HG02623 (cell line): Measurements from ENCODE around the gene ZC3H12C.

Experiments
- ATAC-seq: cut with Tn5 transposase; IDR thresholded peaks from one replicate; pipeline ENCODE4 v1.9.1; 2021; ENCODE audit warnings: moderate library complexity; ENCODE audit not compliant: unreplicated experiment

The ZC3H12C gene

DNA sequence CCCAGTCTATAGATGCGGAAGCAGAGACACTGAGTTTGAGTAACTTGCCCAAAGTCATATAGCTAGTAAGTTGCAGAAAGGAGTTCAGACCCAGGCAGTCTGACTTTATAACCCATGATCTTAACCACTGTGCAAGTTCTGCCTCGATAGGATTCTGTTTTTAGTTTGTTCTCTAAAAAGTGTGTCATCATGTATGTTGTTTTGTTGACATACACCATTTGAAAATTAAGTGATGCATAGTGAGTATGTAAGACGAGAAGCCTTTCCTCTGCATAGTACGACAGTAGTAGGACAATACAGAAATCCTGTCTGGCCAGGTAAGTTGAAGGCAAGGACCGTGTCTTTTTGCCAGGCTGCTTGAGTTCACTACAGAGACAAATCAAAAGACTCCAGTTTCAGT lies 3.3 kb downstream of the ZC3H12C start:
- no peak for ATAC-seq

DNA sequence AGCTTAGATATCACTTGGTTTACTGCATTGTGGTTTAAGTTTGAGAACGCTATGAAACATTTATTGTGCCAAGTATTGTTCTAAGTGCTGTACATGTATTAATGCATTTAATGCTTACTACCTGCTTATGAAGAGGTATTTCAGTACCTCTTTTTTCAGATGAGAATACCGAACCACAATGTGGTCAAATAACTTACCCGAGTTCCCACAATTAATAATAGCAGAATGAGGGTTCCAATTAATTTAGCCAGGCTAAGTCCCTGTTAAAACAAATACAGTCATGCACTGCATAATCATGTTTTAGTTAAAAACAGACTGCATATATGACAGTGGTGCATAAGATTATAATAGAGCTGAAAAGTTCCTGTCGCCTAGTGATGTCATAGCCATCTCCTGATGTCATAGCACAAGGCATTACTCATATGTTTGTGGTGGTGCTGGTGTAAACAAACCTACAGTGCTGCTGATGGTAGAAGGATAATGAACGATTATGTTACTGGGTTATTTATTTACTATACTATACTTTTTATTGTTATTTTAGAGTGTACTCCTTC lies 4.3 kb downstream of the ZC3H12C start:
- ATAC-seq = no peak

DNA sequence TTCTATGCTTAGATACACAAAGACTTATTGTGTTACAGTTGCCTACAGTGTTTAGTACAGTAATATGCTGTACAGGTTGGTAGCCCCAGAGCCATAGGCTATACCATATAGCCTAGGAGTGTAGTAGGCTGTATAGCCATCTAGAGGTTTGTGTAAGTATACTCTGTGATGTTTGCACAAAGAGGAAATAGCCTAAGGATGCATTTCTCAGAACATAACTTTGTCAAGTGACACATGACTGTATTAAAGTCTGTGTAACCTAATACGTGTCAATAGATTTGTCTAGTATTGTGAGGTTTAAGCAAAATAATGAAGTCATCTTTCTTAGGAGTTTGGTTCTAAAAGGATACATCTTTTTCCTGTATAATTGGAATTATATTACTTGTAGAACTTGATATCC lies 5.5 kb downstream of the ZC3H12C start:
- ATAC-seq = peak; percentile 43

DNA sequence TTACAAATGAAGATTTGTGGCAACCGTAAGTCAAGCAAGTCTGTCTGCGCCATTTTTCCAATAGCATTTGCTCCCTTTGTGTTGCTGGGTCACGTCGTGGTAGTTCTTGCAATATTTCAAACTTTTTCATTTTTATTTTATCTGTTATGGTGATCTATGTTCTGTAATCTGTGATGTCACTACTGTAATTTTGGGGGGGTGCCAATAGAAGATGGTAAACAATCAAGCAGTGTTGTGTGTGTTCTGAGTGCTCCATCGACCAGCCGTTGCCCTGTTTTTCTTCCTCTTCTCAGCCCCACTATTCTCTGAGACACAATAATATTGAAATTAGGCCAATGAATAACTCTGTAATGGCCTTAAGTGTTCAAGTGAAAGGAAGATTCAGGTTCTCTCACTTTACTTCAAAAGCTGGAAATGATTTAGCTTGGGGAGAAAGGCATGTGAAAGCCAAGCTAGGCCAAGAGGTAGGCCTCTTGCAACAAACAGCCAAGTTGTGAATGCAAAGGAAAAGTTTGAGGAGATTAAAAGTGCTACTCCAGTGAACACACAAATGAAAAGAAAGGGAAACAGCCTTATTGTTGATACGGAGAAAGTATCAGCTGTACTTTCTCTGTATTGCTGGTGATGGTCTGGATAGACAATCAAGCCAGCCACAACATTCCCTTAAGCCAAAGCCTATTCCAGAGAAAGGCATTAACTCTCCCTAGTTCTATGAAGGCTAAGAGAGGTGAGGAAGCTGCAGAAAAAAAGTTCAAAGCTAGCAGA lies 7.5 kb downstream of the ZC3H12C start:
- ATAC-seq = no peak

DNA sequence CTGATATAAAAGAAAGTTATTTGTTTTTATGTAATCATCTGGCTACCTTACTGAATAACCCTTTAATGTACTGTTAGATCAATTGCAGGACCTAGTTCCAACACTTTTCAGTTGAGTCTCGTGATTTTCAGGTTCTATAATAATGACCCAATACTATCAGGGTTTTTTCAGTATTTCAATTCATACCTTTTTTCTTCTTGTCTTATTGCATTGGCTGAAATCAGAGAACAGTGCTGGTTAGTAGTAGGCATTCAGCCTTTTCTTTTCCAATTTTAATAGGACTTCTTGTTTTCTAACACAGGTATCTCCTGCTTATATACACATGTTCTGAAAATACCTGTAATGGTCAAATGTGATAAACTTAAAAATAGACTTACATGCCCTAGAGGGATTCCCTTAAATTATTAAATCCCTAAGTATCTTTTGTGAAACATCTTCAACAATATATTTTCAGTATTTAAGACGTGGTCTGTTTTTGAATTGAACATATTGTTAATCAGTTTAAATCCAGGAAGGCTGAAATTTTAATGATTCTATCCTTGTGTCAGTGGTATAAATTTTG lies 13.6 kb downstream of the ZC3H12C start:
- ATAC-seq = no peak

DNA sequence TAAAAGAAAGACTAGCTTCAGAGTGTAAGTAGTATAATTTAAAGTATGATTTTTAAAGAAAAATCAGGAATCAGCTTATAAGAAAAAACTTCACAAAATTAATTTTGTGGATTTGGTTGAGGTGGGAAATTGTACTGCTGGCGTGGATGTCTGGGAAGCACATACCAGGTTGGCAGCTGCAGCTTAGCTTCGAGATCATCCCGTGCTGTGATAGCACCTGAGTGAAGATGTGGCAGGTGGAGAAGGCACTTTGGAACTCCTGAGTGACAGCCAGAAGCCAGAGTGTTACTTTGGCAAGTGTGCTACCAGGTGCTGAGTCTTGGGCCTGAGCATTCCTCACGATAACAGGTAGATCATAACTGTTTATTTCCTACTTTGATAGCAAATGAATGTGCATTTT lies 17.7 kb downstream of the ZC3H12C start:
- no peak for ATAC-seq

DNA sequence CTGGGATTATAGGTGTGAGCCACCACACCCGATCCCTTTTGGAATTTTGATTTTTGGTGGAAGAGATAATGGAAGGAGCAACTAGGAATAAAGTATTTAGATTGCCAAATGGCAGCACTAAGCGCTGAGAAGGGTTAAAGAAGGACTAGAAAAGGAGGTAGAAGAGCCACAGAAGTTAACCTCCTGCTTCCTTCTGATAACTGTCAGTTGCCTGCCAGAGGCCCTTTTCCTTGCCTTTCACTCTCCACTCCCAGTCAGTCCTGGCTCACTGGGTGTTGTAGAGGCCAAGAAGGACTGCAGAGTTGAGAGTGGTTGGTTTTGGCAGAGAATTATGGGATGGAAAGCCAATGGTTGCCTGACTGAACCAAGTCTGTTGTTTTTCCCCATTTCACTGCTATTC lies 19.3 kb downstream of the ZC3H12C start:
- ATAC-seq = no peak

DNA sequence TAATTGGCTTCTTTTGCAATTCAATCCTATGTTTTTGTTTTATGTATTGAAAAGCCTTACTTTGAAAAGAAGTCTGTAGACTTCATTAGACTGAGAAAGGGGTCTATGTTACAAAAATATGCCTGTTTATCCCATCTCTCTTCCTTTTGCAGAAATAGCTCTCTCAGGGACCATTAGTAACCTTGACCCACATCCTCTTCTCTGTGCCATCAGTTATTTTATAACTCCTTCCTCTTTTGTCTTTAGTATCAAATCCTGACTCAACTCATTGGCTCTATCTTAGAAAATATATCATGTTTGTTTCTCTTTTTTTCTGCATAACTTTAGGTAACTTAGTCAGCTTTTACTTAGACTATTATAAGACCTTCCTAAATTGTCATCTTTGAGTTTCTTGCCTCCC lies 20.3 kb downstream of the ZC3H12C start:
- ATAC-seq = no peak

DNA sequence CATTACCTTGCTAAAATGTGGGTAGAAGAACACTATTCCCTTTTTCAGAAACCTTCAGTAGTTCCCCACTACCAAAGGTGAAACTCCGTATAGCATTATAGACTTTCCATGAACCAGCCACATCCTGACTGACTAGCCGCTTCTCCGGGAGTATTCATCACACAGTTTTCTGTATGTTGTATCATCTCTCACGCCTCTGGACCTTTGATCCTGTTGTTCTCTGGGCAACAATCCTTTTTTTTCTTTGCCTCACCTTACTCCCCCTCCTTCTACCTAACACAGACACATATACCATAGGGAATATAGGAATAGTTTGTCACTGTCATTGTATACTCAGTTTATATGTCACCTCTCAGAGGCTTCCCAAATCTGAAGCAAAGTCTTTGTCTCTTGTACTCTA lies 20.8 kb downstream of the ZC3H12C start:
- ATAC-seq = no peak

DNA sequence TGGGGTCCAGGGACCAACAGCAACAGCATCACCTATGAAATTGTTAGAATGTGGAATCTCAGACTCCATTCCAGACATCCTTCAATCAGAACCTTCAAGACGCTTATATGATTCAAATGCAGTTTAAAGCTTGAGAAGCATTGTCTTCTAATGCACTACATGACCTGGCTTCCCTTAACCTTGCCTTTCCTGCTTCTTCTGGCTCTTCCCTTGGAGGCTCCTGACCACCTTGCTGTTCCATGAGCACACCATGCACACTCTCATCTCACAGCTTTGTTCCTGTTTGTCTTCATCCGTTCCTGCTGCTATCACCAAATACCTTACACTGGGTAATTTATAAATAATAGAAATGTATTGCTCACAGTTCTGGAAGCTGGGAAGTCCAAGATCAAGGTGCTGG lies 26.1 kb downstream of the ZC3H12C start:
- no peak for ATAC-seq

DNA sequence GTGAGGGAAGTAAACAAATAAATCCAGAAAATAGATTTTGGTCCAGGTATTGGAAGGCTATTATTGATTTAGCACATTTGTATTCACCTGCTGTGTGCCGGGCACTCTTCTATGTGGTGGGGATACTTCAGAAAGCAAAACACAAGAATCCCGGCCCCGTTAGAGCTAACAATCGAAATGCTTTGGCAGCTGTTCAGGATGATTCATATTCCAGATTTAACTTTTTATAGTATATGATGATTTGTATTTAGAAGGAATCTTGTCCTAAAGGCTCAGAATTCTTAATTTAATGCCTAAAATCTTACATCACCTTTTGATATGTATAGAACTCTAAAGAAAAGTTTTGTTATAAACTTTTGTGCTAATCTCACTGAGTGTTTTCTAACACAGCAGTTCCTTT lies 28.0 kb downstream of the ZC3H12C start:
- no peak for ATAC-seq

DNA sequence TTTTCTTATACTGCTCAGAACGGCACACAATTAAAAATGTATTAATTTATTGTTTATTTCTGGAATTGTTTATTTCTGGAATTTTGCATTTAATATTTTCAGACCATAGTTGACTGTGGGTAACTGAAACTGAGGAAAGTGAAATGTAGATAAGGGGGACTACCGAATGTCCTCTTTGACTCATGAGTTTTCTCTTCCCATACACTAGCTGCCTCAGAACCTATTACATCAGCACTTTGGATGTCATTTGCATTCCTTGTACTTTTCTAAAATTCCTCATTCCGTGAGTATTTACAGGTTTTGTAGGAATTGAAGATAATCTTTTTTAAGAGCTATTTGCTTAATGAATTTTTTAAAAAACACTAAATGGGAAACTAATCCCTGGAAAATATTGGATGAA lies 29.8 kb downstream of the ZC3H12C start:
- peak; percentile 39 for ATAC-seq

DNA sequence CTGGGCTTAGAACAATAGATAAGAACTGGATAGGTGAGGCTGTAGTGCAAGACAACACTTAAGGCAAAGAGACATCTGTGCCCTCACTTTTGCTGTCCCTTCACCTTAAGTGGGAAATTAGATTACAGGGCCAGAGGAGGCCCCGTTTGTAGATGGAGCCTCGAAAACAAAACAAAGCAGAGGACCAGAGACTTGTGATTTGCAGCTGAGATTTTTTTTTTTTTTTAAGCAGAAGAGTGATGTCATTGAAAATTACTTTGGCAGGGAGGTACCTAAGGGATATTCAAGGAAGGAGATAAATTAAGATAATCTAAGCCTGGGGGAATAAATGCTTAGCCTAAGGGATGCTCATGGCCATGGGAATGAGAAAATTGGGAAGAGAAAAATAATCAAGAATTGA lies 31.4 kb downstream of the ZC3H12C start:
- no peak for ATAC-seq

DNA sequence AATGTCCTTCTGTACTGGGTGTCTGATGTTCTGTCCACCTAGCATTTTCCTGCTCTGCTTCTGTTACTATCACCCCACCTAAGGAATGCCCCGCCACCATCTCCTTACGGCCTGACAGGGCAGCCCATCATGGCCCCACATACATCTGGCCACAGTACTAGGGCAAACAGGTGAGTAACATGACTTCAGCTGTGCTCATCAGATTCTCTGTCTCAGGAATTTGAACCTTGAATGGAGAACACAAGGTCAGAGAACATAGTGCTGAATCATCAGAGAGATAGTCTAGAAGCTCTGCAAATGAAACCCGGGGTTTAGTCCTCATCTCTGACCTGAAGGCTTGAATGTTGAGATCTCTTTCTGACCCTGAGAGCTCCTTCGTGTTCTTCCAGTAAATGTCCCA lies 32.4 kb downstream of the ZC3H12C start:
- no peak for ATAC-seq

DNA sequence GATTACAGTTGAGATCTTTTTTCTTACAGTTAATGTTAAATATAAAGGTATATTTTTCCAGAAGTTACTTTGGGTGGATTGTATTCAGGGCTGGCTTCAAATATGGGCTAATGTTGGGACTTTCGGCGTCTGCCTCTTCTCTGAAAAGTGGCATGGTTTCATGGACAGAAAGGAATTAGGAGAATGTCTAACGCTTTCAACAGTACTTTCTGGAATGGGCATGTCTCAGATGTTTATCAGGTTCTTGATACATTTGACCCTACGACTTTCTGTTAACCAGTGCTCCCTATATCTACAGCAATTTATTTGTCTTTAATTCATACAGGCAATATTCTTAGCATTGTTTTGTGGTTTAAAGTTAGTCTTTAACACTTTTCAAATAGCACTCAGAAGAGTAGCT lies 33.7 kb downstream of the ZC3H12C start:
- no peak for ATAC-seq

DNA sequence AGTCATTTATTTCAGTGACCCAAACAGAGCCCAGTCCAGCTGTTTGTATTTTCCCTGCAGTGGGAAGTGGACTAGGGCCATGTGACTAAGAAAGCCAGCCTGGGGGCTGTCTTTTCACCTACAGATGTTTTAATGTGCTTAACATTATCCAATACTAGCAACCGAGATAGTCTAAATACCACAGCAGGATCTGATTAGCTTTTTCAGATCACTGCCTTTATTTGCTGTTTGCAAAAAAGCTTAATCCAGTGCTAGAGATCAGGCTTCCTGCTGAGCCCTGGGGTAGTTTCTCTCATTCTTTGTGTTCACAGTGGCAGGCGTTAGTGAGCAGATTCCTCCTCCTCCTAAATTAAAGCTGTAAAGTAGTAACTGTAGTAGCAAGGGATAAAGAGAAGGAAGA lies 35.0 kb downstream of the ZC3H12C start:
- ATAC-seq = no peak

DNA sequence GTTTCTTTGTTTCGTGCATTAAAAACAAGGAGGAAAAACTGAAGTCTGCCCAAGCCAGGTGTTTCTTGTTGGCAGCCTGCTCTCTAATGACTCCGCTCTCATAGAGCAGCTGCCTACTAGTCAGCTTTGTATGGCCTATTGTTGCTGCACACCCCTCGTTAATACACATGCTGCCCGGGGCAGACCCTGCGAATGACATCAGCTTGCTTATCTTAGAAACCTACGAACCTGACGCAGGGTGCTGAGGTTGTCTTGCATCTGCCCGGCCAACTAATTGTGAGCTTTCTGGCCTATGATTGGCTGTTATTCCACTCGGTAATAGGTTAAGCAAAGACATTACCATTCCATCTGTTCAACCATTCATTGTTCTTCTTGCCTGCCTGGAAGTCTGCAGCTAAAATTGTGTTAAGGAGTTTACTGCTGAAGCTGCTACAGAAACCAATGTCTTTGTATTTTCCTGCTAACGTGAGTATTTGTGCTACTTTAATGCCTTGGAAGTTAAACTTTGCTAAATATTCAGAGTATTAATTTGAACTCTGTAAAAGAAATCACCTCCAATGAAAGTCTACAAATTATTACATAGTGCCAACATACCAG lies 37.5 kb downstream of the ZC3H12C start:
- no peak for ATAC-seq

DNA sequence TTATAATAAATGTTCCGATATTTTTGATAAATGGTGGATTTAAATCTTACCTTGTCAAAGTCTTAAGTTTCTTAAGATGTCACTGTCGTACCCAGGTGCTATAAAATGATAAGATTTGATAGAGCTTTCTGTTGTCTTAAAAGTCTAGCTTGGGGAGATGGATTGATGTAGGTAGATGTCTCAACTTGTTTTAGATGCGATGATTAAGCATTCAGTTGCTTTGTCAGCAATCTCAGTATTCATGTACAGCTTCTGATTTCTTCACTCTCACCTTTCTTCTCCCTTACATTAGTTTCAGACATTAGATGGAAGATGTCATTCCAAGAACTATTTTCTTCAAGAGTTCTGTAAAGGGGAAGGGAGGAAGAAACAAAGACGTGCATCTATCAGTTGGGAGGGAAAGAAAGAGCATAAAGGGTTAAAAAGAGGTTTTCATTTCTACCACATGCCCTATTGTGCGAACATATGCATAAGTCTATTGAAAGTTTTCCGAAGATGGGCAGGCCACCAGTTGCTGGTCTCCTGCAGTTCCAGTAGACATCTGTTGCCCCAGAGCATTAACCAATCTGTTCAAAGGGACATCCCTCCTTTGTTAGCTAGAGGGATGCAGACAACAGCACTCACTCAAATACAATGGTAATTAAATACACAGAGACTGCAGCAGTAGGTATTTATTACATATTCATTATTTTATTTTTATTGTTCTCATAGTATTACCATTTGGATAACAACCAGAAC lies 38.4 kb downstream of the ZC3H12C start:
- ATAC-seq = no peak

DNA sequence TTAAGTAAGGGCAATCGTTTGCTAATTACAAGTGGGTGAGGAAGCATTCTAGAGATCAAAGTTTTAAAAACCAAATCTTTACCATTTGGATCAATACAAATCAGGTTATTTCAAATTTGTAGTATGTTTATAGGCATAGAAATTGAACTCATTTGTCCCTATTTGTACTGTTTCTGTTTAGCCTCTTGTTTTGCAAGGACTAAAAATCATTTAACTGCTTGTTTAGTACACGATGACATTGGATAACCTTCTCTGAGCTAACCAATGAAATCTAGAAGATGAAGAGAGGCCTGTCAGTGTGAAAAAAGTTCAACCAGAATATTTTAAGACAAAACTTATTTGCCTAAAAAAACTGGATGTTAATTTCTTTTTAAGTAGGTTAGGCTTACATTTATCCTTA lies 40.0 kb downstream of the ZC3H12C start:
- ATAC-seq = no peak

DNA sequence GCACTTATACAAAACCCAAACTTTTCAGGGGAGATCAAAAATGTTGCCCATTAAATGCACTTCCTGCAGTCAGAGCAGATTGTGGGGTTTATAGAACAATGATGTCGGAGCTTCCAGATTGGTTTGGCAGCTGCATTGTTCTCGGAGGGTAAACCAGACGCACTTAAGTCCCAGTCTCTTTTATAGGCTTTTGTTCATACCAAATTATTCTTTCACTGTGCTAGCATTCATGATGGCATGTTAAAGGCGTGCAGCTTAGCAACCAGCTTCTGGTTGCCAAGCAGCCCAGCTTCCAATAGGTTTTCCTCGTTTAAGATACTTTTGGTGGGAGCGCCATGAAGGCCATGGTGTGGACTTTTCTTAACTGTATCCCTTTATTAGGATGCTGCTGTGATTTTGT lies 40.9 kb downstream of the ZC3H12C start:
- no peak for ATAC-seq

DNA sequence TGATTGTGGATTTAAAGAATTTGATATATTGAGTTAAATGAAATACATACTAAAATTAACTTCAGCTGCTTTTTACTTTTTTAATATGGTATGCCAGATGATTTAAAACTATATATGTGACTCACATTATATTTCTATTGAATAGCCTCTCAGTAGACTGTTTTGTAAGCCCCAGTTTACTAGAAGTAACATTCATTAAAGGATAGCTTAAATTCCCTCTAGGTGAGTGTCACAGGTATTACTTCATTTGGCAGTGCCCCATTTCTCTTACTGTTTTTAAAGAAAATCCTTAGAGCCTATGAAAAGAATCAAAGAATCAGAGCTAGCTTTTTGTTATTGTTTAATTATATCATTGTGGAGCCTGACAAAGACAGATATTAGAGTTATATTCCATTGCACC lies 48.6 kb downstream of the ZC3H12C start:
- ATAC-seq = no peak
